Measurements from ENCODE around the gene RUNX2.

DNA sequence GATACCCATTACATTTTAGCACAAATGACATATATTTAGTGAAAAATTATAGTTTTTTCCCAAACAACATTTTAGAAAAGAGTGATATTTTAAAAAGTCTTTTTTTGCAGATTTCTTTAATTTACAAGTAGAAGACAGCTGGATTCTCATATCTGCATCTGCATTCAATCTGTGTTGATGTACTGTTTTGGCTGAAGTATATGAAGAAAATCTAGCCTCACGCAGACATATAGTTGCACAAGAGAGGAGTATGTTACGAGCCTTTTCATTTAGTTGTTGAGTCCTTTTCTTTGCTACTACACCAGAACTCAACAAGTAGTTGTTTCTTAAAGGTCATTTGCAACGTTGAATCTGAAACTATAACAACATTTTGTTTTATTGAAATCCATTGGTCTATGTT, 363.9 kb downstream of the RUNX2 start:
- no peak for TF ChIP-seq EZH2phosphoT487 (IDR thresholded peaks at IDR 0.05; ENCODE audit: low read depth, severe bottlenecking, unreplicated experiment)
- TF ChIP-seq, protein P1, sequence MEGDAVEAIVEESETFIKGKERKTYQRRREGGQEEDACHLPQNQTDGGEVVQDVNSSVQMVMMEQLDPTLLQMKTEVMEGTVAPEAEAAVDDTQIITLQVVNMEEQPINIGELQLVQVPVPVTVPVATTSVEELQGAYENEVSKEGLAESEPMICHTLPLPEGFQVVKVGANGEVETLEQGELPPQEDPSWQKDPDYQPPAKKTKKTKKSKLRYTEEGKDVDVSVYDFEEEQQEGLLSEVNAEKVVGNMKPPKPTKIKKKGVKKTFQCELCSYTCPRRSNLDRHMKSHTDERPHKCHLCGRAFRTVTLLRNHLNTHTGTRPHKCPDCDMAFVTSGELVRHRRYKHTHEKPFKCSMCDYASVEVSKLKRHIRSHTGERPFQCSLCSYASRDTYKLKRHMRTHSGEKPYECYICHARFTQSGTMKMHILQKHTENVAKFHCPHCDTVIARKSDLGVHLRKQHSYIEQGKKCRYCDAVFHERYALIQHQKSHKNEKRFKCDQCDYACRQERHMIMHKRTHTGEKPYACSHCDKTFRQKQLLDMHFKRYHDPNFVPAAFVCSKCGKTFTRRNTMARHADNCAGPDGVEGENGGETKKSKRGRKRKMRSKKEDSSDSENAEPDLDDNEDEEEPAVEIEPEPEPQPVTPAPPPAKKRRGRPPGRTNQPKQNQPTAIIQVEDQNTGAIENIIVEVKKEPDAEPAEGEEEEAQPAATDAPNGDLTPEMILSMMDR (IDR thresholded peaks at IDR 0.05; ENCODE audit: poor library complexity): no peak
- no peak for TF ChIP-seq EZH2 (IDR thresholded peaks at IDR 0.05; ENCODE audit: borderline replicate concordance)

Data from hepatocyte (in vitro differentiated cells).